ENCODE measurements around the gene MAML1. TPM values are rescaled to one million over a fixed set of nuclear protein-coding genes. Genes with fewer than 3 reads are reported as not detected.

The MAML1 gene
- total and polyA plus RNA-seq, 7 experiments from 2014 or later = 3.5 to 51.2 (median 33.4) TPM

- peak overlapping the region; percentile 32 to 83 (median 62) for H3K4me3 Mint-ChIP-seq
- peak overlapping the region; percentile 45 for H3K27ac ChIP-seq (ENCODE audit: low read depth, low read length)
Measured at GRCh38 chr5:179794171-179794570, 61.5 kb downstream of the MAML1 start.

DNA sequence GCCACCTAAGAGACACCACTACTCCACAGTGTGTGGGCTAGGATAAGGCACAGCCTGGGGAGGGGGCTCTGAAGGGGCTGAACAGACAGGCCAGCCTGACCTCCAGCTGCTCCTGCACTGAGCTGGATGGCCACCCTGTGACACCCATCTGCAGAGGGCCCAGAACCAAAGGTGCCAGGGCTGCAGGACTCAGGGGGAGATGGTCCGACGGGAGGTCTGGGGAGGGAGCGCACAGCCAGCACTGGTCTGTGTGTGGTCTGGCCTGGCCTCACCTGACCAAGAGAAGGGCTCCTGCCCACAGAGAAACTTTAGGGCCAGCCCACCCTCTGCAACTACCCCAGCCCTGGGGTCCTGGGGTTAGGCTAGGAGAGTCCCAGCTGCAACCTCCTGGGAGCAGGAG lies 62.0 kb downstream of the MAML1 start:
- Histone ChIP-seq H3K36me3 (ENCODE audit: control insufficient read depth in 2 of 3, insufficient read depth in 3 of 3, low read length in 3 of 3) (peaks cover 0 to 16% (median 0%) of the 10 kb centered on the region in 3 experiments), H3K27me3 (ENCODE audit: control insufficient read depth in 2 of 2, insufficient read depth in 2 of 2, low read length in 2 of 2) (no peaks in the 10 kb centered on the region), H3K9me3 (ENCODE audit: control insufficient read depth in 2 of 3, low read length in 3 of 3) (no peaks in the 10 kb centered on the region), H3K4me3 (ENCODE audit: low read length) (peak overlapping the region; percentile 48), H3K27ac (ENCODE audit: low read depth, low read length) (peak overlapping the region; percentile 68), H3K4me1 (ENCODE audit: control insufficient read depth in 2 of 2, insufficient read depth in 2 of 2, low read length in 2 of 2) (peaks cover 24 to 28% of the 10 kb centered on the region in 2 donors)
- peak overlapping the region in 5 of 9 donors; percentile 22 to 86 (median 76) for H3K27ac Mint-ChIP-seq
- intact Hi-C loops (cut with micrococcal nuclease) = no loop called here
- H3K4me1 Mint-ChIP-seq = peaks cover 20 to 33% (median 28%) of the 10 kb centered on the region in 7 donors
- POLR2A ChIA-PET = interaction anchor here (0.7 to 2.3 kb wide), 9 partner anchors 8 to 235 kb away, joined by 3 to 8 read pairs (median 4); partner anchors contain the start of genes HNRNPH1, MAML1 and SQSTM1
- H3K4me3 Mint-ChIP-seq = peak overlapping the region; percentile 32 to 83 (median 62)
- ATAC-seq (no peak), DNase-seq (no peak)
- CTCF ChIA-PET = interaction anchor here (1.6 to 4.3 kb wide), 3 partner anchors 12 to 67 kb away, joined by 3 to 36 read pairs (median 5); no protein-coding TSS in a partner anchor
- peaks cover 0 to 7% (median 3%) of the 10 kb centered on the region in 5 donors for H3K36me3 Mint-ChIP-seq
- peaks cover 0 to 6% (median 0%) of the 10 kb centered on the region in 11 donors for H3K9me3 Mint-ChIP-seq
- no peaks in the 10 kb centered on the region for H3K27me3 Mint-ChIP-seq

More at GRCh38 chr5:179794171-179794570, 61.5 kb downstream of the MAML1 start:
- H3K9me3 ChIP-seq (ENCODE audit: control insufficient read depth in 2 of 3, low read length in 3 of 3) = no peaks in the 10 kb centered on the region
- peaks cover 0 to 12% (median 0%) of the 10 kb centered on the region in 3 experiments for H3K36me3 ChIP-seq (ENCODE audit: control insufficient read depth in 2 of 3, insufficient read depth in 3 of 3, low read length in 3 of 3)
- ATAC-seq (no peak), DNase-seq (no peak)
- H3K4me1 ChIP-seq (ENCODE audit: control insufficient read depth in 2 of 2, insufficient read depth in 2 of 2, low read length in 2 of 2) = peaks cover 24 to 28% of the 10 kb centered on the region in 2 donors
- ChIA-PET POLR2A (interaction anchor here (0.6 to 2.3 kb wide), 11 partner anchors 9 to 171 kb away, joined by 3 to 8 read pairs (median 5); partner anchors contain the start of genes HNRNPH1, MAML1 and MRNIP), CTCF (interaction anchor here (0.6 to 4.3 kb wide), 4 partner anchors 11 to 773 kb away, joined by 3 to 36 read pairs (median 4); partner anchors contain the start of gene MAML1)
- peaks cover 0 to 5% (median under 1%) of the 10 kb centered on the region in 5 donors for H3K36me3 Mint-ChIP-seq
- H3K27ac Mint-ChIP-seq = peak overlapping the region in 7 of 9 donors; percentile 65 to 91 (median 81)
- H3K27me3 ChIP-seq (ENCODE audit: control insufficient read depth in 2 of 2, insufficient read depth in 2 of 2, low read length in 2 of 2) = no peaks in the 10 kb centered on the region
- intact Hi-C loops (cut with micrococcal nuclease) = no loop called here
- H3K27me3 Mint-ChIP-seq = no peaks in the 10 kb centered on the region
- peak overlapping the region; percentile 25 for H3K4me3 ChIP-seq (ENCODE audit: low read length)
- H3K4me1 Mint-ChIP-seq = peaks cover 20 to 33% (median 27%) of the 10 kb centered on the region in 7 donors
- H3K9me3 Mint-ChIP-seq = peaks cover 0 to 6% (median 0%) of the 10 kb centered on the region in 11 donors

- no peaks in the 10 kb centered on the region for H3K9me3 ChIP-seq (ENCODE audit: control insufficient read depth in 2 of 3, low read length in 3 of 3)
- H3K4me1 ChIP-seq (ENCODE audit: control insufficient read depth in 2 of 2, insufficient read depth in 2 of 2, low read length in 2 of 2) = peaks cover 24 to 28% of the 10 kb centered on the region in 2 donors
- ChIA-PET CTCF (interaction anchor here (0.6 to 4.3 kb wide), 4 partner anchors 32 to 234 kb away, joined by 3 to 36 read pairs (median 4); no protein-coding TSS in a partner anchor), POLR2A (interaction anchor here (0.7 to 2.9 kb wide), 10 partner anchors 8 to 236 kb away, joined by 3 to 8 read pairs (median 4); partner anchors contain the start of genes HNRNPH1, MAML1 and SQSTM1)
- Mint-ChIP-seq H3K4me3 (peak overlapping the region; percentile 32 to 83 (median 62)), H3K36me3 (peaks cover 0 to 9% (median 3%) of the 10 kb centered on the region in 5 donors), H3K9me3 (peaks cover 0 to 6% (median 0%) of the 10 kb centered on the region in 11 donors), H3K4me1 (peaks cover 20 to 33% (median 30%) of the 10 kb centered on the region in 7 donors), H3K27ac (peak overlapping the region in 3 of 9 donors; percentile 31 to 76 (median 65)), H3K27me3 (no peaks in the 10 kb centered on the region)
- H3K27me3 ChIP-seq (ENCODE audit: control insufficient read depth in 2 of 2, insufficient read depth in 2 of 2, low read length in 2 of 2) = no peaks in the 10 kb centered on the region
- H3K27ac ChIP-seq (ENCODE audit: low read depth, low read length) = peak overlapping the region; percentile 68
- peaks cover 0 to 21% (median 0%) of the 10 kb centered on the region in 3 experiments for H3K36me3 ChIP-seq (ENCODE audit: control insufficient read depth in 2 of 3, insufficient read depth in 3 of 3, low read length in 3 of 3)
- DNase-seq = peak in 1 of 9 donors; percentile 28
- H3K4me3 ChIP-seq (ENCODE audit: low read length) = peak overlapping the region; percentile 48
- no peak for ATAC-seq
- intact Hi-C loops (cut with micrococcal nuclease) = loop anchor here (5.0 kb wide), 4 partner anchors 98 to 1643 kb away; partner anchors contain the start of genes CANX (in 1 of the 2), HNRNPH1 (in 1 of the 2) and NHP2 (in 1 of the 2)
Measured at GRCh38 chr5:179795049-179795862, 62.6 kb downstream of the MAML1 start.

GRCh38 chr5:179795863-179796833 lies 63.5 kb downstream of the MAML1 start:
- Mint-ChIP-seq H3K27ac (peak overlapping the region in 4 of 9 donors; percentile 17 to 80 (median 33)), H3K4me1 (peaks cover 20 to 33% (median 30%) of the 10 kb centered on the region in 7 donors), H3K4me3 (peak overlapping the region; percentile 40 to 78 (median 64)), H3K27me3 (no peaks in the 10 kb centered on the region), H3K36me3 (peaks cover 0 to 9% (median 3%) of the 10 kb centered on the region in 5 donors), H3K9me3 (peaks cover 0 to 6% (median 0%) of the 10 kb centered on the region in 11 donors)
- intact Hi-C loops (cut with micrococcal nuclease) = loop anchor here (1.0 to 5.0 kb wide), 11 partner anchors 9 to 1644 kb away; partner anchors contain the start of genes CANX (in 2 of the 2), MAML1 (in 2 of the 2), HNRNPH1 (in 1 of the 2) and MGAT4B (in 1 of the 2)
- Histone ChIP-seq H3K36me3 (ENCODE audit: control insufficient read depth in 2 of 3, insufficient read depth in 3 of 3, low read length in 3 of 3) (peaks cover 0 to 21% (median 0%) of the 10 kb centered on the region in 3 experiments), H3K27me3 (ENCODE audit: control insufficient read depth in 2 of 2, insufficient read depth in 2 of 2, low read length in 2 of 2) (no peaks in the 10 kb centered on the region), H3K9me3 (ENCODE audit: control insufficient read depth in 2 of 3, low read length in 3 of 3) (no peaks in the 10 kb centered on the region), H3K4me1 (ENCODE audit: control insufficient read depth in 2 of 2, insufficient read depth in 2 of 2, low read length in 2 of 2) (peaks cover 24 to 28% of the 10 kb centered on the region in 2 donors), H3K4me3 (ENCODE audit: low read length) (peak overlapping the region; percentile 48), H3K27ac (ENCODE audit: low read depth, low read length) (peak overlapping the region; percentile 68)
- ATAC-seq (peak; percentile 84), DNase-seq (peak; percentile 37 to 81 (median 65))
- POLR2A ChIA-PET = interaction anchor here (0.6 to 2.9 kb wide), 7 partner anchors 10 to 172 kb away, joined by 3 to 8 read pairs (median 6); partner anchors contain the start of genes HNRNPH1, MAML1 and SQSTM1
- CTCF ChIA-PET = interaction anchor here (0.6 to 4.3 kb wide), 5 partner anchors 33 to 233 kb away, joined by 3 to 36 read pairs (median 3); no protein-coding TSS in a partner anchor

DNA sequence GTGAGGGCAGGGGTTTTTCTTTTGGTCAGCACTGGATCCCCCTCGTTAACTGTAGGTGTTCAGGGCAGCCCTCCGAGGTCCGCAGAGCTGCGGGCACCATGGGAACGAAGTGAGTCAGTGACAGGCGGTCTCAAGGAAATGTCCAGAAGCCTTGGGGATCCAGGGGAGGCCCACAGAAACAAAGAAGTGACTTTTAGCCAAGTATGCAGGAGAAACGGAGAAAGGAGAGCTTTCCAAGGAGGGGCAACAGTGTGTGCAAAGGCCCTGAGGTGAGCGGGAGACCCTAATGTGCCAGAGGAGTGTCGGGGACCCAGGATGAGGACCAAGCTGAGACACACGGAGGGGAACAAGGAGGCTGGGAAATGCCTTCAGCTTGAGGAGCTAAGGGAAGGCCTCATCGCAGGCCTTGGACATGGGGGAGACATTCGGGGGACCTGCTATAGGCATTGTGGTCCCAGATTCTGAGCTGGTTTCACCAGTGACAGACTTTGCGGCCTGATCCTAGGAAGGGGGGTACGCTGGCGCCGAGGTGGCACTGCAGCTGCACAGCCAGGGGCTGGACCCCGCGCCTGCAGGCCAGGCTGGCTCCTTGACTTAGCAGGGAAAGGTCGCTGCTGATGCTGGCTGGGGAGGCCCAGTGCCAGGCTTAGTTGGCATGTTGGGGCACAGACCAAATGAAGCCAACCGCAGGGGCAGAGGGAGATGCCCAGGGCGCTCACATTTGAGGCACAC lies 64.4 kb downstream of the MAML1 start:
- POLR2A ChIA-PET = interaction anchor here (0.9 to 2.9 kb wide), 6 partner anchors 9 to 173 kb away, joined by 3 to 8 read pairs (median 6); partner anchors contain the start of genes HNRNPH1, MAML1 and TBC1D9B
- peaks cover 24 to 28% of the 10 kb centered on the region in 2 donors for H3K4me1 ChIP-seq (ENCODE audit: control insufficient read depth in 2 of 2, insufficient read depth in 2 of 2, low read length in 2 of 2)
- no peak overlapping the region for H3K4me3 ChIP-seq (ENCODE audit: low read length)
- peaks cover 0 to 21% (median 0%) of the 10 kb centered on the region in 3 experiments for H3K36me3 ChIP-seq (ENCODE audit: control insufficient read depth in 2 of 3, insufficient read depth in 3 of 3, low read length in 3 of 3)
- Mint-ChIP-seq H3K36me3 (peaks cover 0 to 9% (median 3%) of the 10 kb centered on the region in 5 donors), H3K4me3 (peak overlapping the region; percentile 35 to 78 (median 60)), H3K4me1 (peaks cover 23 to 37% (median 34%) of the 10 kb centered on the region in 7 donors), H3K27me3 (no peaks in the 10 kb centered on the region), H3K9me3 (peaks cover 0 to 5% (median 0%) of the 10 kb centered on the region in 11 donors), H3K27ac (peak overlapping the region in 6 of 9 donors; percentile 17 to 80 (median 34))
- DNase-seq (no peak), ATAC-seq (no peak)
- intact Hi-C loops (cut with micrococcal nuclease) = loop anchor here (1.0 to 5.0 kb wide), 11 partner anchors 8 to 1645 kb away; partner anchors contain the start of genes CANX (in 2 of the 2), MAML1 (in 2 of the 2), HNRNPH1 (in 1 of the 2) and MGAT4B (in 1 of the 2)
- no peaks in the 10 kb centered on the region for H3K27me3 ChIP-seq (ENCODE audit: control insufficient read depth in 2 of 2, insufficient read depth in 2 of 2, low read length in 2 of 2)
- CTCF ChIA-PET = interaction anchor here (0.7 to 4.3 kb wide), 4 partner anchors 34 to 178 kb away, joined by 3 to 36 read pairs (median 3); no protein-coding TSS in a partner anchor
- H3K9me3 ChIP-seq (ENCODE audit: control insufficient read depth in 2 of 3, low read length in 3 of 3) = no peaks in the 10 kb centered on the region
- no peak overlapping the region for H3K27ac ChIP-seq (ENCODE audit: low read depth, low read length)

Data from naive thymus-derived CD4-positive, alpha-beta T cell (primary cell).